ENCODE results near the gene ADAMTSL1.

Gene ADAMTSL1

DNA sequence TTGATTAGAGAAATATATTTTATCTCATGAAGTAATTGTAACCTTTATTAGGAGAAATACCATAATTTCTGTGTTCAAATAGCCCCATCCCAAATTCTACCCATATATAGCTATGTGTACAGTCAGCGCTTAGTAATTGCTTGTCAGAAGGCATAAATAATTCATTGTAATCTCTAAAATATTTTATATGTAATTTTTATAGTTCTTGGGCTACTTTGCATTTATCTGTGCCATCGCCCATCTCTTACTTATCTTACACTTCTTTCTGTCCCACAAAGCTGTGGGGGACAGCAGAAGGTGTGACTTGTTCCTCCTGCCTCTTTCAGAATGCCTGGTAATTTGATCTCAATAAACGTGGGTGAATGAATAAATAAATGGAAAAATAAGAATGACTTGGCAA is 5.5 kb downstream of the ADAMTSL1 start:
- TF ChIP-seq, protein P1, sequence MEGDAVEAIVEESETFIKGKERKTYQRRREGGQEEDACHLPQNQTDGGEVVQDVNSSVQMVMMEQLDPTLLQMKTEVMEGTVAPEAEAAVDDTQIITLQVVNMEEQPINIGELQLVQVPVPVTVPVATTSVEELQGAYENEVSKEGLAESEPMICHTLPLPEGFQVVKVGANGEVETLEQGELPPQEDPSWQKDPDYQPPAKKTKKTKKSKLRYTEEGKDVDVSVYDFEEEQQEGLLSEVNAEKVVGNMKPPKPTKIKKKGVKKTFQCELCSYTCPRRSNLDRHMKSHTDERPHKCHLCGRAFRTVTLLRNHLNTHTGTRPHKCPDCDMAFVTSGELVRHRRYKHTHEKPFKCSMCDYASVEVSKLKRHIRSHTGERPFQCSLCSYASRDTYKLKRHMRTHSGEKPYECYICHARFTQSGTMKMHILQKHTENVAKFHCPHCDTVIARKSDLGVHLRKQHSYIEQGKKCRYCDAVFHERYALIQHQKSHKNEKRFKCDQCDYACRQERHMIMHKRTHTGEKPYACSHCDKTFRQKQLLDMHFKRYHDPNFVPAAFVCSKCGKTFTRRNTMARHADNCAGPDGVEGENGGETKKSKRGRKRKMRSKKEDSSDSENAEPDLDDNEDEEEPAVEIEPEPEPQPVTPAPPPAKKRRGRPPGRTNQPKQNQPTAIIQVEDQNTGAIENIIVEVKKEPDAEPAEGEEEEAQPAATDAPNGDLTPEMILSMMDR (conservative IDR thresholded peaks at IDR 0.05): no peak
- no peak overlapping the region for H3K27ac ChIP-seq

DNA sequence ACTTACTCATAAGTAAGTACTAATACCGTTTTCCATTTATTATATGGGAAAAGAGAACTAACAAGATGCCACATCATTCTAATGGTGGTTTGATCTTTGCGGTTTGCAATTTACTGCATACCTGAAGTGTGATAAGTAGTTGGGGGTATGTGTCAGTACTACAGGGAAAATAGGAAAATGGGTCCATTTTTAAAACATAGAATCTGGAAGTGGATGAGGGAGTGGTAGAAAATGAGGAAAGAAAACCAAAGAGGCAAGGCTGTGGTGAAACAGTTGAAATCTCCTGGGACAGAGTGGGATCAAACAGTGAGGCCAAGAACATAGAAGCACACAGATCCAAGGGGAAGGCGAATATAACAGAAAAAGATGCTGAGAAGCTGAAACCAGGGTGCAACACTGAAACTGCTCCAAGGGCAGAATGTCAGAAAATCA is 6.7 kb downstream of the ADAMTSL1 start:
- TF ChIP-seq, protein P1 (conservative IDR thresholded peaks at IDR 0.05): no peak
- H3K27ac ChIP-seq: no peak overlapping the region

DNA sequence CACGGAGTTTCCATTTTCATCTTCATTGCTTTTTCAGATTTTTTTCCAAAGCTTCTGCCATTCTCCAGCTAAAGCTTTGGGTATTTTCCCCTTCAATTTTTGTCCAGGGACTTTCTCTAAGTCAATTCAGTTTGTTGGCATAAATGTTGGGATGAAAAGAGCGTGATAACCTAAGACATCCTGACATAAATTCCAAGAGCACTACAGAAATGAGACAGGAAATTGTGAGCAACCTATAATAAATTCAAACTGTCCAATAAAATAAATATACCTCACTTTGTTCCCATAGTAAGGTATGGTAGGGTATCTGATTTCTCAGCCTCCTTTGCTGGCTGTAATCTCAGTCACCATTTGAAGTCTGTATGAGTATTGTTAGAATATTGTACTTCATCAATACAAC is 8.4 kb downstream of the ADAMTSL1 start:
- no peak overlapping the region for H3K27ac ChIP-seq
- TF ChIP-seq, protein P1 (conservative IDR thresholded peaks at IDR 0.05): no peak

DNA sequence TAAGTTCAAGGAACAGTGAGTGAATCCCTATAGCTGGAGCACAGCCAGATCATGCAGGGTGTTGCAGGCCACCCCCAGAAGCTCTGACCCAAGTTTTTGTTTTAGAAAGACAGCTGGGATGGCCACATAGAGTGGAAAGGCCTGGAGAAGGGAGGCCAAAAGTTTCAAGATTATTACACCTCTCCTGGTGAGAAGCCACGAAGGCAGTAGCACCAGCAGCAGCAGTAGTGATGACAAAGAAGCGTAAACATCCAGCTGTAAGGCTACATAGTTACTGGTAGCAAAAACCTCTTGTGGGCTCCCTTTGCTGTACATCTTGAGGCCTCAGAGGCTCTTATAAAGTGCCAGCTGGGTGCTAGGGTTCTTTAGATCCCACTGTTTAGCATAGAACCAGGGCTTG is 11.8 kb downstream of the ADAMTSL1 start:
- TF ChIP-seq, protein P1 (conservative IDR thresholded peaks at IDR 0.05): no peak
- no peak overlapping the region for H3K27ac ChIP-seq

DNA sequence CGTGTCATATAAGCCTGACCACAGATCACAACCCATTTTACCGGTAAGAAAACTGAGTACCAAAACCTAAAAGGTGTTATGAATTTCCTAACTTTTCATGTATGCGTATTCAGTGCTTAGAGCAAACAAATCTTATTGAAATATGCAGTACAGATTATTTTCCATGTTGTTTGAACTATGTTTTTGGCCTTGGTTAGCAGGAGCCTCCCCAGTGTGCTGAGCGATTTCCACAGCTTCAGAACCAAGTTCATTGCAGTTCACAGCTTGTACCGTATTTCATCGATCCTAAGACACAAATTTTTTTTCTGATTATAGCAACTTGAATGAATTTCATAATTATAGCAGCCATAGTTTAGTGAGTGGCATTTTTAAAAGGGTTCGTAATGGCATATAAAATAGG is 13.7 kb downstream of the ADAMTSL1 start:
- no peak overlapping the region for H3K27ac ChIP-seq
- TF ChIP-seq, protein P1 (conservative IDR thresholded peaks at IDR 0.05): no peak

DNA sequence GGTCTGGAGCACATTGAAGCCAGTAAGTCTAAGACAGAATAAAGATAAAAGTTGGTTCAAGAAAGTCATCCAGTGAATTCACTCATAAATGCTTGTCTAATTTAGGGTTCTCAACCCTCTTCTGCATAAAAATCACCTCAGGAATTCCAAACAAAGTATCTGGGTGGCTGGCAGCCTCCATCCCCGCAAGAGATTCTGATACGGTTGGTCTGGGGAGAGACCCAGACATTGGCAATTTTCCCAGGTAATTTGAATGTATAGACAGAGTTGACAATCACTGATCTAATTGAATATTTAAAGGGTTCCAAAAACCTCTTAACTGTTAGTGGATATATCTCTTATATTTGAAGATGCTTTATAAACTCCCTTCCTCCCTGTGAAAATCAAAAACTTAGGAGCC is 14.9 kb downstream of the ADAMTSL1 start:
- TF ChIP-seq, protein P1 (conservative IDR thresholded peaks at IDR 0.05): no peak
- H3K27ac ChIP-seq: no peak overlapping the region

DNA sequence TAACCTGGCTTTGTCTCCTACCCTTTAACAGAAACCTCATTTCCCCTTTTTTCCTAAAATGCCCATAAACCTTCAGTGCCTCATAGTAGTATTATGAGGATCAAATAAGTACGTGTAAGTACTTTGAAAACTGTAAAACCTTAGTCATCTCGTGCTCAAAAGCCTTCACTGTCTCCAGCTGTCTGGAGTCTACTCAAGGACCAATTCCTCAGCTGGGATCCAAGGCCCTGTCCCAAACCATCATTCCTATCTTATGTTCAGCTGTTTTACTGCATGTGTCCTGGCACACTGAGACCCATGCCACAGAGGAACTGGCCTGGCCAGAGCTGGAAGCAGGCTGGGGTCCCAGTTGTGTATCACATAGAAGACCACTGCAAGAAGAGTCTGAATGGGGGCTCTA is 15.9 kb downstream of the ADAMTSL1 start:
- TF ChIP-seq, protein P1 (conservative IDR thresholded peaks at IDR 0.05): no peak

More for the DNA sequence above, 15.9 kb downstream of the ADAMTSL1 start:
- H3K27ac ChIP-seq: no peak overlapping the region
